Testis (tissue), 3 donors: Measurements from ENCODE around the gene EPS8L2. TPM values are rescaled to one million over a fixed set of nuclear protein-coding genes. Genes with fewer than 3 reads are reported as not detected.

Experiments
- DNase-seq: peaks from one replicate; pipeline ENCODE4 v3.0.0-alpha.2; 2019
- H3K27ac ChIP-seq, 2 donors: fragments of 200-600 bp; sonication (generic); one replicate each; pipeline ENCODE4 v1.5.1; 2019
- H3K27me3 ChIP-seq: fragments of 200-600 bp; sonication (generic); one replicate; pipeline ENCODE4 v1.5.1; 2019
- H3K36me3 ChIP-seq: fragments of 200-600 bp; sonication (generic); one replicate; pipeline ENCODE4 v1.5.1; 2017; ENCODE audit warnings: low read depth; ENCODE audit errors: missing control alignments
- H3K4me1 ChIP-seq: fragments of 200-600 bp; sonication (generic); one replicate; pipeline ENCODE4 v1.5.1; 2019
- H3K4me3 ChIP-seq, 2 donors: fragments of 200-600 bp; sonication (generic); one replicate each; pipeline ENCODE4 v1.5.1; 2017 to 2019
- H3K9me3 ChIP-seq: fragments of 200-600 bp; sonication (generic); one replicate; pipeline ENCODE4 v1.5.1; 2017
- POLR2A ChIP-seq: fragments of 450-650 bp; IDR thresholded peaks from one replicate; pipeline ENCODE4 v1.6.1; 2017; ENCODE audit warnings: antibody characterized with exemption, mild to moderate bottlenecking, moderate library complexity
- WGBS, 2 donors: methylation state at CpG; one replicate each; pipeline ENCODE4 v1.1.5; 2018; 5-methylcytosine and 5-hydroxymethylcytosine counted together
- intact Hi-C: fragments of 100-400 bp; cut with DNase I; formaldehyde crosslinking; loops from one replicate; pipeline ENCODE4 v1.15.1; 2023; ENCODE audit warnings: low total_unique reads
- polyA plus RNA-seq: library from polyadenylated mRNA; stranded (reverse); fragments of 350-450 nt; fragmentation: Illumina TruSeq; extraction: RNeasy Lipid Tissue Mini Kit (QIAGEN cat#74804); gene quantifications from one replicate; pipeline ENCODE4 v1.2.3, GENCODE V29; 2014; ENCODE audit warnings: low read depth, low replicate concordance; ENCODE audit not compliant: insufficient read depth
- total RNA-seq, 2 donors: library from RNA; depleted of rRNA; stranded (reverse); fragments of >200 nt; gene quantifications; one replicate each; pipeline ENCODE4 v1.2.3, GENCODE V29; 2016
- TF ChIP-seq, protein P1 (sequence below), 3 experiments: fragments of 450-650 bp in 2 of 3; fragments of 200-600 bp in 1 of 3; sonication (generic) in 1 of 3; IDR thresholded peaks; one replicate each; pipeline ENCODE4 v1.5.1; 2016 to 2019; ENCODE audit warnings: antibody characterized with exemption in 3 of 3, mild to moderate bottlenecking in 2 of 3, moderate library complexity in 1 of 3

The EPS8L2 gene
- total and polyA plus RNA-seq, 3 donors from 2014 or later: 14.3 to 29.1 (median 27.3) TPM

DNA sequence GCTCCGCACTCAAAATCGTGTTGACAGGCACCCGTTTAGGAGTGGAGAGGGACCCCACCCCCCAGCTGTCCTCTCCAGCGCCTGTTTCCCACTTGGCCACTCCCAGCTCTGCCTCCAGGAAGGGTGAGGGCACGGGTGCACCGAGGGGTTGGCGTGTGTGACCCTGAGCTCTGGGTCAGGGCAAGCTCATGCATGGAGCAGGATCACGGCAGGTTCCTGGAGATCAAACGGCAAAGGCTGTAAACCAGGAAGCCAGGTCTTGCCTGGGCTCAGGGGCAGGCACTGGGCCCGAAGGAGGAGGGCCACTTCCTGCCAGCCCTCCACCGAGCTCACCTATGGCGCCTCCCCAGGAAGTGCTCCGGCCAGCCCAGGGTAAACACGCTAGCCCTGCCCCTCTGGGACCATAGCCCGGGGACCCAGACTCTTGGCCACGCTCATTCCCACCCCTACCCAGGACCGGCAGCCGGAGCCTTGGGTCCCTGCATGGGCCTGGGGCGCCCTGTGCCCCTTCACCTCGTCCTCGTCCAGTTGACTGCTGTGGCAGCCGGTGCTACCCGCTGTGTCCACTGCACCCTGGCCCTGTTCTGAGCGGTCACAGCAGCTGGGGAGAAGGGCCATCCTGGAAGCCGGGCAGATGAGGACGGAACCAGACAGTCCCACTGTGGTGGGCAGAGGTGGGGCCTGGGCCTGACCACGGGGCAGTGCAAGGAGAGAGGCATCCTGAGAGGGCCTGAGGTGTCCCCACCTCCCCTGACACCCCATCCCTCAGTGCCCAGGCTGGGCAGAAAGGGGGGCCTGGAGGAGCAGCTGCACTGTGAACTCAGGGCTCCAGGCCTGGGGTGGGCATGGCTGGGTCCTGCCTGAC is 1.0 kb upstream of the EPS8L2 start:
- Histone ChIP-seq H3K4me3 (peak overlapping the region in 1 of 2 donors; percentile 42), H3K27ac (peak overlapping the region; percentile 65 to 82), H3K4me1 (peaks cover 41% of the 10 kb centered on the region), H3K27me3 (no peaks in the 10 kb centered on the region), H3K36me3 (no peaks in the 10 kb centered on the region), H3K9me3 (no peaks in the 10 kb centered on the region)
- TF ChIP-seq, protein P1, sequence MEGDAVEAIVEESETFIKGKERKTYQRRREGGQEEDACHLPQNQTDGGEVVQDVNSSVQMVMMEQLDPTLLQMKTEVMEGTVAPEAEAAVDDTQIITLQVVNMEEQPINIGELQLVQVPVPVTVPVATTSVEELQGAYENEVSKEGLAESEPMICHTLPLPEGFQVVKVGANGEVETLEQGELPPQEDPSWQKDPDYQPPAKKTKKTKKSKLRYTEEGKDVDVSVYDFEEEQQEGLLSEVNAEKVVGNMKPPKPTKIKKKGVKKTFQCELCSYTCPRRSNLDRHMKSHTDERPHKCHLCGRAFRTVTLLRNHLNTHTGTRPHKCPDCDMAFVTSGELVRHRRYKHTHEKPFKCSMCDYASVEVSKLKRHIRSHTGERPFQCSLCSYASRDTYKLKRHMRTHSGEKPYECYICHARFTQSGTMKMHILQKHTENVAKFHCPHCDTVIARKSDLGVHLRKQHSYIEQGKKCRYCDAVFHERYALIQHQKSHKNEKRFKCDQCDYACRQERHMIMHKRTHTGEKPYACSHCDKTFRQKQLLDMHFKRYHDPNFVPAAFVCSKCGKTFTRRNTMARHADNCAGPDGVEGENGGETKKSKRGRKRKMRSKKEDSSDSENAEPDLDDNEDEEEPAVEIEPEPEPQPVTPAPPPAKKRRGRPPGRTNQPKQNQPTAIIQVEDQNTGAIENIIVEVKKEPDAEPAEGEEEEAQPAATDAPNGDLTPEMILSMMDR (IDR thresholded peaks at IDR 0.05): no peak
- no peak for TF ChIP-seq POLR2A
- intact Hi-C loops: no loop called here
- 75 to 87% methylated on average over 14 to 26 of the region's 27 CpGs for WGBS, 2 donors
- no peak for DNase-seq

DNA sequence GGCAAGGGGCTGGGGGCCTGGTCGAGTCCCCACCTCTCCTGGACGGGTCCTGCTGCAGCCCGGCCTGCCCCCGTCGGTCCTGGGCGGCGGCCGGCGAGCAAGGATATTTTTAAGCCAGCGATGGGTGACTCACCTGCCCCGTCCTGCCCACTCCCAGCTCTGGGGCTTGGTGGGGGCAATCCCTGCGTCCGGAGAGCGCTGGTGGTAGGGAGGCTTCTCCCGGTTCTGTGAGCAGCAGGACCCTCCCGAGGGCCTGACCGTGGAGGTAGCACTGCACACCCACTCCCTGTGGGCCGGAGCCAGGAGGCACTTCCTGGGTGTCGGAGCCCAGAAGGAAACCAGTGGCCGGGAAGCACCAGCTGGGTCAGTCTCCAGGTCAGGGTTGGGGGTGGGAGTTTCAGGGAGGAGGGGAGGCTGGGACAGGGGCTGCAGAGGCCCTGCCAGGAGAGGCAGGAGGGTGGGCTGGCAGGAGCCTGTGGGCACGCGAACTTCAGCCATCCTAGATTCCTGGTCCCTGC is 467 bp downstream of the EPS8L2 start:
- TF ChIP-seq POLR2A: no peak
- TF ChIP-seq, protein P1 (IDR thresholded peaks at IDR 0.05): no peak
- Histone ChIP-seq H3K27me3 (no peaks in the 10 kb centered on the region), H3K36me3 (no peaks in the 10 kb centered on the region), H3K4me1 (peaks cover 54% of the 10 kb centered on the region), H3K9me3 (no peaks in the 10 kb centered on the region), H3K27ac (peak overlapping the region; percentile 65 to 82), H3K4me3 (peak overlapping the region; percentile 42 to 55)
- intact Hi-C loops: no loop called here
- no peak for DNase-seq
- WGBS, 2 donors: 7 to 20% methylated on average over 2 to 22 of the region's 22 CpGs

DNA sequence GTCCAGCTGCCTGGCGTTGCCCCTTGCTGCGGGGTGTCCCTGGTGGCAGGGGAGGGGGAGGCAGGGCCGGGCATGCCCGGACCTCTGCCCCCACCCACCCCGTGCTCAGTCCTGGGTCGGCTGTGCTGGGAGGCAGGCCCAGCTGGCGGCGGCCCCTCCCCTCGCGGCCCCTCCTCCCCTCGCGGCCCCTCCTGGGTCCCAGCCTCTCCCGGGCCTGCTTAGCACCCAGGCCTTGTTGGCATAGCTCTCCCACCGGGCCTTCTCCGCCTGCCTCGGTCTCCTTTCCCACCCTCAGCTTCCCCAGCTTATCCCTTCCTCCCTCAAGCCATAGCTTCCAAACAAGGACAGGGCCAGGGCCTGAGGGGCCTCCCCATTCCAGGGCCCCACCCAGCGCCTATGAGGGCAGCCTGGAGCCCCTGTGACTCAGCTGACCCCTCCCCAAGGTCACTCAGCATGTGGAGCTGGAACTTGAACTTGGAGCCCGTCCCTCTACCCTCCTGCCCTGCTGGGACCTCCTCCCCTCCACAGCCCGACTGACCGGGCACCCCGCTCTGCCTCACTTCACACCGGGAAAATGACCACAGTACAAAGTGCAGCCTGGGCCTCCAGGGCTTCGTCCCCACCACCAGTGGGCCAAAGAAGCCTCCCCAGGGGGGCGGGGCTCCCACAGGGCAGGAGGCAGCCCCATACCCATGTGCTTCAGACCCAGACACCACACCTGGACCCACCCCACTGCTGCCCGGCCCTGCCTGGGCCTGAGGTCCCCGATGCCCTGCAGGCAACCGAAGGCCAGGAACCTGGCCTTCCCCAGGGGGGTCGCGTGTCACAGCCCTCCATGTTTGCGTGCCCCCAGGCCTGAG is 1.2 kb downstream of the EPS8L2 start:
- TF ChIP-seq POLR2A: no peak
- Histone ChIP-seq H3K27me3 (no peaks in the 10 kb centered on the region), H3K36me3 (no peaks in the 10 kb centered on the region), H3K9me3 (no peaks in the 10 kb centered on the region), H3K4me3 (peak overlapping the region; percentile 42 to 55), H3K27ac (peak overlapping the region; percentile 65 to 82), H3K4me1 (peaks cover 54% of the 10 kb centered on the region)
- DNase-seq: no peak
- intact Hi-C loops: no loop called here
- WGBS, 2 donors: 35 to 46% methylated on average over 9 to 24 of the region's 30 CpGs

DNA sequence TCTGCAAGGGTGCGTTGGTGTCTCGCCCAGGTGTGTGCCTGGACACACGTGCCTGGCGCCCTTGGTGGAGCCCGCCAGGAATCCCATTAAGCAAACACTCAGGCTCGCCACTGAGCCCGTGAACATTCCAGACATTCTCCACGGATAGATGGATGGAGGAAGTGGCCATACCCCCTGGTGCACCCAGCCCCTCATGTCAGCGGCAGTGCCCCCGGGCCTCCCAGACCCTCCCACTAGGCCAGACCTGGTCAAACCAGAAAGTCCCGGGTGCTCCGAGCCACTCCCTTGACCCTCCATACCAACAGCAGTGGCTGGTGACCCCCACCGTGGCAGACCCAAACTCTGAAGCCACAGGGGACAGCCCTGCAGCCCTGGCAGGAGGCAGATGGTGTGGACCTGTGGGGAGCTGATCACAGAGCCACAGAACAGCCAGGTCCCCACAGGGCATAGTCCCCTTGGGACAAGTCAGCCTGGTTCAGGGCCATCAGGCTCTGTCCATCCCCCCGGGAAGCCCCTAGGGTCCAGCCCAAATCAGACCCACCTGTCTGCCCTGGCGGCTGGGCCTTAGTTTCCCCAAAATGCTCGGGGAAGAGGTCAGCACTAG is 1.9 kb downstream of the EPS8L2 start:
- peaks cover 46% of the 10 kb centered on the region for H3K4me1 ChIP-seq
- no peak overlapping the region for H3K4me3 ChIP-seq
- H3K27ac ChIP-seq: peak overlapping the region in 1 of 2 donors; percentile 82
- no peak for DNase-seq
- TF ChIP-seq POLR2A: no peak
- TF ChIP-seq, protein P1 (IDR thresholded peaks at IDR 0.05): no peak
- 94% methylated on average over 7 of the region's 16 CpGs; no CpG with 5 or more reads in 1 of the 2 donors for WGBS, 2 donors
- H3K27me3 ChIP-seq: no peaks in the 10 kb centered on the region
- H3K36me3 ChIP-seq: no peaks in the 10 kb centered on the region
- intact Hi-C loops: no loop called here
- H3K9me3 ChIP-seq: no peaks in the 10 kb centered on the region
